ENCODE data around the gene PSD4.

DNA sequence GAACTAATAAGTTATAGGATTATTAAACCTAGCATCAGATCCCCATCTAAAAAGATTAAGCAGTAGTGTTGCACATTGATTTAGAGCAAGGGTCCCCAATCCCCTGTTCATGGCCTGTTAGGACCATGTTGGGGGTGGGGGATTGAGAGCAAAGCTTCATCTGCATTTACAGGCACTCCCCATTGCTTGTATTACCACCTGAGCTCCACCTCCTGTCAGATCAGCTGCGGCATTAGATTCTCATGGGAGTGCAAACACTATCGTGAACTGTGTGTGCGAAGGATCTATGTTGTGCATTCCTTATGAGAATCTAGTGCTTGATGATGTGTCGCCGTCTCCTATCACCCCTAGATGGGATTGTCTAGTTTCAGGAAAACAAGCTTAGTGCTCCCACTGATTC, 18.4 kb upstream of the PSD4 start:
- TF ChIP-seq CTCF (IDR thresholded peaks at IDR 0.05; ENCODE audit: insufficient read depth, low read length, poor library complexity, severe bottlenecking), result no peak
- TF ChIP-seq EZH2phosphoT487 (conservative IDR thresholded peaks at IDR 0.05; ENCODE audit: low read length), result no peak
